ENCODE data around the gene CSTB.

Gene CSTB

DNA sequence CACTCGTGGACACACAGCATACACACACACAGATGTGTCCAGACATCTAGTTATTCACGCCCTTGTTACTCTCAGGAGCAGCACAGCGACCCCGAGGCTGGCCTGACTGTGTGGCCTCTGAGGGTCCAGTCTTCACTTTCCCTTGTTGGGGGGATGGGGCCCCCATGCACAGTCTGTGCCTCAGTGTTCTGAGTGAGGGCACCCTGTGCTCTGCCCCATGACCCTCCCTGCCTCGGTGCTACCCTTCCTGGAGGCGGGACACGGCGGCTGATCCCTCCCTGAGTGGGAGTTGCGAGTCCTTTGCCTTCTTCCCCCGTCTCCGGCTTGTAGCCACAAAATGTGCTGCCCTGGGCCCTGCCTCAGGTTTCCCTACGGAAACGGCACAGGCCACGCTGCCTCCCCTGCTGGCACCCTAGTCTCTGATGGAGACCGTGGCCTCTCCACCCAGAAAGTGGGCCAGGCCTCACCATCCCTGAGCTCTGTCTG is 8.6 kb downstream of the CSTB start:
- no peak for DNase-seq

DNA sequence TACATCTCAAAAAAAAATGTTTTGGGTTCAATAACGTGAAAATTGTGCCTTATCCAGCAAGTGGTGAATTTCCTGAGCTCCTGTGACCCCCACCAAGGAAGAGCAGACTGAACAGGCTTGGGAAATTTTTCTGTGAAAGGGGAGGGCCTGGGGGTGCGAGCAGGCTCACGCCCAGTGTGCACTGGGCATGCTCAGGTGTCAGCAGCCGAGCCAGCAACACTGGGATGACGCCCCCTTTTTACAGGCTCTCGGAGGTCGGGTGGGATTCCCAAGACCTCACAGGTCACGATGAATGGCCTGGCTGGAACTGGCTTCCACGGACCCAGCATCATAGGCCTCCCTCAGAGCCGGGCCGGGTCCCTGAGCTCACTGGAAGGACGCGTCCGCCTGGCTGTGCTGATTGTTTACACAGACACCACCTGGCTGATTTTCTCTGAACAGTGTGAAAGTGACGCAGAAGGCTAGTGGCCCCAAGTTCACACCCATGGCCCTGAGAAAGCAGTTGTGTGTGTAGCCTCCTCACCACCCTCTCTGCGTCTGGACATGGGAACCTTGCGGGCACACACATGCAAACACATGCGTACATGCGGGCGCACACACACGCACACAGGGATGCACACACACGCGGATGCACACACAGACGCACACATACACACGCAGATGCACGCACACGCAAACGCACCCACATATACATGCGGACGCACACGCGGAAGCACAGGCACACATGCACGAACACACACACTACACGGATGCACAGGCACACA is 9.2 kb downstream of the CSTB start:
- no peak for DNase-seq

DNA sequence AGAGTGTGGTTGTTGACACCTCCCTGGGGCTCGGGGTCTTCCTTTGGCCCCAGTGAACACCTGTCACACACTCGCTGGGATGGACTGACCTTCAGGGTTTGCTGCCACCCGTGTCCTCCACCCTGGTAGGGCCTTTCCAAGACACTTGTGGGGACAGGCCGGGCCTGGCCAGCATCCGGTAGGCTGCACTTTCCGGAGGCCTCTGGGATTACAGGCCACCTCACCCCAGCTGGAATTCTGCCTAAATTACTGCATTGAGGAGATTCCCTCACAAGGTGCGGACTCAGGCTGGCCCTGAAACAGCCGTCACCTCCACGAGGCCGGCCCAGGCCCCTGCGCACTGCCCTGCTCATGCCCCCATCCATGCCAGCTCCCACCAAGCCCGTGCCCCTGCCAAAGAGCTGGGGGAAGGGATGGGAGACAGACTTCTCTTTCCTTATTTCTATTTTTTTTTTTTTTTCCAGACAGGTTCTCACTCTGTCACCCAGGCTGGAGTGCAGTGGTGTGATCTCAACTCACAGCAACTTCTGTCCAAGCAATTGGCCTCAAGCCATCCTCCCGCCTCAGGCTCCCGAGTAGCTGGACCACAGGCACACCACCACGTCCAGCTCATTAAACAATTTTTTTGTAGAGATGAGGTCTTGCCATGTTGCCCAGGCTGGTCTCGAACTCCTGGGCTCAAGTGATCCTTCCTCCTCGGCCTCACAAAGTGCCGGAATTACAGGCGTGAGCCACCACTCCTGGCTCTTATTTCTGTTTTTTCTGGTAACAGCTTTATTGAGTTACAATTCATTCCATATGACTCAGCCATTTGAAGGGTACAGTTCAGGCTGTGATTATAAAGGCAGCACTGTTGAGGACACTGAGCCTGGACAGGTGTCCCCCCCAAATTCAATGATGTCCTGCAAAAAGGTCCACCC is 11.3 kb downstream of the CSTB start:
- no peak for DNase-seq

DNA sequence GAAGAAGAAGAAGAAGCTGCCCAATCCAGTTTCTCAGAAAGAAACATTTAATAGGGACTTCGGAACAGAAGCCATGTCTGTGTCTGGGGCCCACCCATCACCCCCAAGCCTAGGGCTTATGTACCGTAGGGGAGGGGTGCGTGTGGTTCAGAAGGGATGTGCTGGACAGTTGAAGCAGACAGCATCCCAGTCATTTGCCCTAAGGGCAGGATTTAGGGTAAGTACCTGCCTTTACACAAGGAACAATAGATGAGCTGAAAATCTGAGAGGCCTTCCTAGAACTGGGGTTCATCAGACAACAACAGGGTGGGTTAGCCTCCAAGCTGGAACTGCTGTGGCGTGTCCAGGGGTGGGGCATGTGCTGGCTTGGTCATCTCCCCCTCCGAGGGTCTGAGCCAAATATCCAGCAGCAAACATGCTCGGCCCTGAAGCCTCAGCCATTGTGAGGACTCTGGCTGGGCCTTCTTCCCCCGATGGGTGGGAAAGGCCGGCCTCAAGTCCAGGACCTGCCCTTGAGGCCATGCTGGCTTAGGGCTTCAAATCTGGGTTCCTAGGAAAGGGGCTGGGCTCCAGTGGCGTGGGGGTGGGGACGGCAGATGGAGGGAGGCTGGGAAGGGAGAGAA is 12.1 kb downstream of the CSTB start:
- no peak for DNase-seq

DNA sequence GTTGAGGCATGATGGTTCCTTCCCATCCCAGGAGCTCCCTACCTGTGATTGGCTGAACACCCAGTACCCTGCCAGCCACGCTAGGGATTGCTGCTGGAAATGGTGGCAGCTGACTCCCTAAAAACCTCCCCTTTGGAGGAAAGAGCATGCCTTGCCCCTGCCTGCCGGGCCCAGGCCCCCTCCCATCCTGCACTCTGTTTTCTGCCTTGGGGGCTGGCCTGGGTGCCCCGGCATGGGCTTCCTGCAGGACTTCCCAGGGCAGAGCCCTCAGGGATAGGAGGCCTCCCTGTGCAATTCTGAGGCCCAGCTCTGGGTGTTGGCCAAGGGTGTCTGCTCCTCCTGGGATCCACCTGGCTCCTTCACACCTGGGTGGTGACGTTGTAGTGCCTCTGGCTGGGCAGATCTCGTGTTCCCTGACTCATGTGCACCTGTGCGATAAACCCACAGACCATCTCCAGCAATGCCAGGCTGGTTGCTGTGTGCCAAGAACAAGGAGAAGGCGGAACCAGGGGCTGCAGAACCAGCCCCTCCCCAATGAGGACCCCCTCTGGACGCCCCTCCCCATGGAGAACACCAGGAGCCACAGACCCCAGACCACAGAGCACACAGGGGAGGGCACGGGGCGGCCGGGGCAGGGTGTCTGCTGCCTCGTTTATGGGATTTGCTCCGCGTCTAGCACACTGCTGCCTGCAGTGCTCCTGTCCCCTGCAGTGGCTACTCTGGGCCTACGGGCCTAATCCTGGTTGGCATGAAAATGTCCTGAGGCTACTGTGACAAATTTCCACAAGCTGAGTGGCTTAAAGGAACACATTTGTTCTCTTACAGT is 13.6 kb downstream of the CSTB start:
- DNase-seq: no peak

DNA sequence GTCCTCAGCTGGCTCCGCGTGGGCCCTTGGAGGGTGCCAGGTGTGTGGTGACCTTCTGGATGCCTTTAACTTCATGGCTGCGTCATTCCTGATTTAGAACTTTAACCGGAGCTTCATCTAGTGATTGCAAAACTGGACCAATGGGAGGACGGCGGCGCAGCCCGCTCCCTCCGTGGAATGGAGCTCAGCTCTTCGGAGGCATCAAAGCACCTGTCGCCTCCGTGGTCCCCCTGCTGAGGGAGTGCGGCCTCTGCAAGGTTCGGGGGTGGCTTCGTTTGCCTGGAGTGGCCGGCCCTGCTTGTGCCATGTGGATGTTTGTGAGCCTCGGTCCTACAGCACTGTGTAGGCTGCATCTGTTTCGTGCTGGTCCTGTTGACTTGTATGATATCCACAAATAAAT is 14.2 kb downstream of the CSTB start:
- DNase-seq: no peak

DNA sequence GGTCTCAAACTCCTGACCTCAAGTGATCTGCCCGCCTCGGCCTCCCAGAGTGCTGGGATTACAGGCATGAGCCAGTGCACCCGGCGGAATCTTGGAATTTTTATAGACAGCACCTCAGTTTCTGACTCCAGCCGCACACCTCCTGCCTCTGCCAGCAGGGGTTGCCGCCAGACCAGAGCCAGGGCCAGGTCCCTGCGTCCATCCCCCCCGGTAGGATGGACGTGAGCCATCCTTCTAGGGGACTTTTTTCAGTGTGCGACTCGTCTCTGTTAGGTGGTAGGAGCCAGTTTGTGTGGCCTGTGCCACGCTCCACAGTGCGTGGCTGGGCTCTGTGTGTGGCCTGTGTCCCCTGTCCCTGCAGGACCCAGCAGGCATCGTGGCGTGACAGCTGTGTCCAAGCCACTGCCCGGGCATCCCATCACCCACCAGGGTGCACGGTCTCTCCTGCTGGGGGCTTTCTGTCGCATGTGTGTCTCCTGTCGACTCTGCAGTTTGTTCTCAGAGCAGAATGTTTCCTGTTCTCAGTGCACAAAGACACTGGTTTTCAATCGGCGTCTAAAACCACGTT is 15.6 kb downstream of the CSTB start:
- no peak for DNase-seq

DNA sequence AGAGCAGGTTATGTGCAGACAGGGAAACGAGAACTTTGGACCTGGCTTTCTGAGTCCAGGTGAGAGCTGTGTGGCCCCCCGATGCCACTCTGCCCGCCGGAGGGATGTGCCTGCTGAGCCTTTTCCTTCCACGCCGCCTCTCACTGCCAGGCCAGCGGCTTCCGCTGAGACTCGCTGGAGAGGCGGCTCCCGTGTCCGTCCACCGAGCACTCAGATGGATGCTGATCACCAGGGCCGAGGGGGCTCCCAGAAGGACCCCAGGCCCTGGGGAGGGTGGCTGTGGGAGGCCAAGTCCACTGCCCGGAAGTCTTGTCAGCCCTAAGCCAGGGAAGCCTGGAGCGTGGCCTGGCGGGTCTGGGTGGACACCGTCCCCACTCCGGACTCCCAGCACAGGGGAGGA is 16.5 kb downstream of the CSTB start:
- DNase-seq: no peak

DNA sequence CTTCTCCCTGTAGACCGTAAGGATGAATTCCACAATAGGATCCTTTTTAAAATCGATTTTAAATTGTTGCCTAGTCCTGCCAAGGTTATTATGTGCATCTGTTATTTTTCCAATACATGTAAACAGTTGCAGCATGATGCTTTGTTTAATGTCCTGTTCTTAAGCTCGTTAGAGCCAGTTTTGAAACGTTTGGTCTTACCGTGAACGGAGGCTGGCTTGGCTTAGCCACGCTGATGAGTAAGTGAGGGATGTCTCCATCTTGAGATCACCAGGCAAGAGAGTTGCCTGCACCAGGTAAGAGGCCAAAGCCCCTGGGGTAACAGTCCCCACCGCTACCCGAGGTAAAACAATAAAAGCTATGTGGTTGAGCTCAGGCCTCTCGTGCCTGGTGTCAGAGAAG is 17.3 kb downstream of the CSTB start:
- no peak for DNase-seq

DNA sequence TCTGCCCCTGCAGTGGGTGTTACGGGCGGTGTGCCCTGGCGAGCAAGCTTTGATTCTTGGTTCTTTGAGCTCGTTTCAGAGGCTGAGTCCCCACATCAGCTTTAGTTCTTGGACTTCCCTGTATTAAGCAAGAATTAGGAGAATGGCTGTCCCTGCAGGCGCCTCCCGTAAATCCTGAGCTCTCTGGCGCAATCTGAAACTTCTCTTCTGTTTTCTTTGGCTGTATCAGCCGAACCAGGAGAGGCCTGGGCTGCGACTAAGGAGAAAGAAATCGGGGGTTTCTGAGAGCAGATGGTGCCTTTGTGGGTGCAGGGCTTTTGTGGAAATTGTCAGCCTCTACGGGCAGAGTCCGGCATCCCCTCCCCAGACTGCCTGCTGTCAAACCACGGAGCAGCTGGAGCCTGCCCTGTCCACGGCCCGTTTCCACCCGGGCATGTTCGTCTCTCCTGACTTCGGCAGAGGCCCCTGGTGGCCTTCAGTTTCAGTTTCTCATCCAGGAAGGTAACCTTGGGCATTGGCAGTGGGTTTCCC is 17.9 kb downstream of the CSTB start:
- DNase-seq: no peak

DNA sequence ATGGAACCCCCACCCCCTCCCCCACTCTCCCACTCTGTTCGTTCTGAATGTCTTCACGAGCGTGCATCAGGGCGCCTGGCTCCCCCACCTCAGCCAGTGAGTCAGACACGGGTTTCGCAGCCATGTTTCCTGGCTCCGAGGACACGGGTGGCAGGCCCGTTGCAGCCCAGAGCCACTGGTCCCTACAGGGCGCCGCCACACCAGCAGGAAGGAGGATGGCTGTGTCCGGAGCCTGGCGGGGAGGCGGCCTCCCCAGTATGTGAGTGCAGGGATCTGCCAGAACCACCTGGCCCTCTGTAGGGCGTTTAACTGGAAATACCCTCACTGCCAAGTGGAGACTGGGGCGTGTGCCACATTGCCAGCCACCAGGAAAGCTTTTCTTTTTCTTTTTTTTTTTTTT is 18.5 kb downstream of the CSTB start:
- DNase-seq: no peak

DNA sequence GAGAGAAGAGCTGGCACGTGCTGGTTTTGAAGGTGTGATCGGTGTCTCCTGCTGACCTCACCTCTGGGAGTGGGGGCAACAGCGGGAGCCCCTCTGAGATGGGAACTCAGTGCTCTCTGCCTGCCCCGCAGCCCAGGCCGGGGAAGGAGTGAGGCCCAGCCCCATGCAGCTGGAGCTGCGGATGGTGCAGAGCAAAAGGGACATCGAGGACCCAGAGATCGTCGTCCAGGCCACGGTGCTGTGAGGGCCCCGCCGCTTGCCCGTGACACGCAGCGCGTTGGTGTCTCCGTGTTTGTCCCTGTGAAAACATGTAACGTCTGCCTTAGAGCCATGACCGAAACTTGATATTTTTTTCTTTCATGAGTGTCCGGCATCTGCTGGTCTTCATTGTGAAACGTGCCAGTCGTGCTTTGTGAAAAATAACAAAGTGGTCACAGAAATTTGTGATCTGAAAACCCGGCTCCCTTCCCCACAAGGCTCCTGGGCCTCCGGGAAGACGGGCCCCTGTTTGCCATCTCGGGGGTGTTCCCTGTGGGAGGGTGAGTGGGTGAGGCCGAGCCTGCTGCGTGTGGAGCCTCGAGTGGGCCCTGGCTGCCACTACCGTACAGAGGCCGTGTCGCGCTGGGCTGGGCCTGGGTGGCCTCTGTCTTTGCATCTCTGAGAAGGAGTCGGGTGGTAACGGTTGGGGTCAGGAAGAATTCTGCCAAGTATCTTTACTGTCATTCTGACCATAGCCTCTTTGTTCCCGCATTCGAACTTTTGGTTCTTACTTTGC is 20.1 kb downstream of the CSTB start:
- no peak for DNase-seq

DNA sequence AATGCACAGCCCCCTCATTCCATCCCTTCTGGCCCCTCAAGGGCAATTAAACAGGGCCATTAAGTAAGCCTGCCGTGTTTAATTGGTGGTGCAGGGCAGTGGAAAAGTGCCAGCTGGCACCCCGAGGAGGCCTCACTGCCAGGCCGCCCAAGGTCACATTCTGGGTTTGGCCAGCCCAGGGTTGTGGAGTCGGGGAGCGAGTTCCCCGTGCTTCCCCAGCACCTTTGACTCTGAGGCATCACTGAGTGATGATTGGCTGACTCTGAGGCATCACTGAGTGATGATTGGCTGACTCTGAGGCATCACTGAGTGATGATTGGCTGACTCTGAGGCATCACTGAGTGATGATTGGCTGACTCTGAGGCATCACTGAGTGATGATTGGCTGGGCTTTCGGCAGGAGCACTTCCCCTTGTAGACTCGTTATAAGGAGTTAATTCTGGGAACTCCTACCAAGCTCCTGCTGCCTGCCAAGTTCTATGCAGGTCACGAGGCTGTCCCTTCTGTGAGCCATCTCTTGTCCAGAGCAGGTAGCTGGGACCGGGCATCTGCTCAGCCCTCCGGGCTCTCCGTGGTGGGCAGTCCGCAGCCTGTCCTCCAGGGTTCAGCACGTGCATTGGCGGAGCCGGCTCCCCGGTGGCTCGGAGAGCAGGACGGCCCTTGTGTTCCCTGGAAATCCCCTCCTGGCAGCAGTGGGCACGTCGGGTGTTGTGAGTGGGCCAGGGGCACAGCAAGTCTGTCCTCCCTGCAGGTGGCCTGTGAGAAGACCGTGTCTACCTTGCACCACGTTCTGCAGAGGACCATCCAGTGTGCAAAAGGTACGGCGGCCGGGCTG is 20.9 kb downstream of the CSTB start:
- DNase-seq: no peak

DNA sequence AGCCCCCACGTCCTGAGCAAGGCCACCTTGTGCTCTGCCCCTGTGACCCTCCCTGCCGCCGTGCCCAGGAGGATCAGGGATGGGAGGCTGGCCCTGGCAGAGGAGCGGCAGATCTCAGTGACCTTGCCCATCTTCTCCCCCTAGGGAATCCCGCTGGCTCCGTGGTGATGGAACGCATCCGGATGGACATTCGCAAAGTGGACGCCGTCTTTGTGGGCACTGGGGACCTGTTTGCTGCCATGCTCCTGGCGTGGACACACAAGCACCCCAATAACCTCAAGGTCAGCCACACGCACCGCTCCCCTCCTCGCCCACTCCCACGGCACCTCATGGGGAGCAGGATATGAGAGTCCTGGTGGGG is 22.7 kb downstream of the CSTB start:
- DNase-seq: no peak

DNA sequence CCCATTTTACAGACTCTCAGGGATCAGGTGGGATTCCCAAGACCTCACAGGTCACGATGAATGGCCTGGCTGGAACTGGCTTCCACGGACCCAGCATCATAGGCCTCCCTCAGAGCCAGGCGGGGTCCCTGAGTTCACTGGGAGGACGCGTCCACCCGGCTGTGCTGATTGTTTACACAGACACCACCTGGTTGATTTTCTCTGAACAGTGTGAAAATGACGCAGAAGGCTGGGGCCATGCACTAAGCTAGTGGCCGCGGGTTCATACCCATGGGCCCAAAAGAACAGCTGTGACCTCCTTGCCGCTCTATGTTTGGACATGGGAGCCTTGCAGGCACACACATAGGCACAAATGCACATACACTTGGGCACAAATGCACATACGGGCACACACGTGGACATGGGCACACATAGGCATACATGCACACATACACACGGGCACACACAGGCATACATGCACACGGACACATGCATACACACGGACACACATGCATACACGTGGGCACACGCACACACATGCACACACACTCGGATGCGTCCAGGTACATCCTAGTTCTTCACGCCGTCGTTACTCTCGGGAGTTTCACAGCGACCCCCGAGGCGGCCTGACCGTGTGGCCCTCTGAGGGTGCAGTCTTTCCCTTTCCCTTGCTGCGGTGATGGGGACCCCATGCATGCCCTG is 23.2 kb downstream of the CSTB start:
- no peak for DNase-seq

DNA sequence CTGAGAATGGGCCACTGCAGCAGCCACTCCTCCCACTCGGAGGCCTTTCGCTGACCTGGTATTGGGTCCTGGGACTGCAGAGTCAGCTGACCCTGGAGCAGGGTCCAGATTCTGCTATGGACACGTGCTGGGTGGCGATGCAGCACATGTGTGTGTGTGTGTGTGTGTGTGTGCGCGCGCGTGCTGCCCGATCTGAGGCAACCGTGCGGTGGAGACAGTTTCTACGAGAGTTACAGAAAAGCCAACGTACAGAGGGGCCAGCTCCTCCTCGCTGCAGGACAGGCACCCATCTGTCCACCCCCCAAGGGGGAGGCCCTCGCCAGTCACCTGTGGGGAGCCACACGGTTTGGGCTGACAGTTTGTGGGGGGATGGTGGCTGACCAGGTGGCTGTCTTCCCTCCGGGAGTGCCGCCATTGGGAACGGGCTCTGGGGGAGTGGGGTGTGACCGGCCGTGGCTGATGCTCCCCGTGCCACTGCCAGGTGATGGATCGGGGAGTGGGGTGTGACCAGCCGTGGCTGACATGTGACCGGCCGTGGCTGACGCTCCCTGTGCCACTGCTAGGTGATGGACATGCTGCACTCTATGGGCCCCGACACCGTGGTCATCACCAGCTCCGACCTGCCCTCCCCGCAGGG is 24.0 kb downstream of the CSTB start:
- DNase-seq: no peak

DNA sequence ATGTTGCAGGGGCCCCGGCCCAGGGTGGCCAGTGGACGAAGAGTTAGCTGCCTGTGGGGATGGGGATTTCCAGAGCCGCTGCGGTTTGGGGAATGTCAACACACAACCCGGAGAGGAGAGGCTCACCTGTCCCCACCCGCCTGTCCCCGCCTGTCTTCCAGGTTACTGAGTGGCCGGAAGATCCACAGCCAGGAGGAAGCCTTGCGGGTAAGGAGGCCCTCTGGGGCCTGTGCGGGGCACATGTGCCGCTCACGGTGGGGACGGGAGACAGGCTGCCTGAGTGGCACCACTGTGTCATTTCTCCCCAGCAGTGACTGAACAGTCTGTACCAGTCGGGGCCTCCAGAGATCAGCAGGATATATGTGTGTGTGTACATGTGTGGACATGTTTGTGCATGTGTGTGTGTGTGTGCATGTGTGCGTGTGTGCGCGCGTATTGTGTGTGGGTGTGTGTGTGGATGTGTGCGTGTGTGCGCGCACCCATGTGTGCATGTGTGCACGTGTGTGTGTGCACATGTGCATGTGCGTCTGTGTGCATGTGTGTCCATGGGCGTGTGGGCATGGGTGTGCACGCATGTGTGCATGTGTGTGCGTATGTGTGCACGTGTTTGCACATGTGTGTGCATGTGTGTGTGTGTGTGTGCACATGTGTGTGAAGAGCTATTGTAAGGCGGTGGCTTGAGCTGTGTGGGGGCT is 25.6 kb downstream of the CSTB start:
- DNase-seq: no peak

DNA sequence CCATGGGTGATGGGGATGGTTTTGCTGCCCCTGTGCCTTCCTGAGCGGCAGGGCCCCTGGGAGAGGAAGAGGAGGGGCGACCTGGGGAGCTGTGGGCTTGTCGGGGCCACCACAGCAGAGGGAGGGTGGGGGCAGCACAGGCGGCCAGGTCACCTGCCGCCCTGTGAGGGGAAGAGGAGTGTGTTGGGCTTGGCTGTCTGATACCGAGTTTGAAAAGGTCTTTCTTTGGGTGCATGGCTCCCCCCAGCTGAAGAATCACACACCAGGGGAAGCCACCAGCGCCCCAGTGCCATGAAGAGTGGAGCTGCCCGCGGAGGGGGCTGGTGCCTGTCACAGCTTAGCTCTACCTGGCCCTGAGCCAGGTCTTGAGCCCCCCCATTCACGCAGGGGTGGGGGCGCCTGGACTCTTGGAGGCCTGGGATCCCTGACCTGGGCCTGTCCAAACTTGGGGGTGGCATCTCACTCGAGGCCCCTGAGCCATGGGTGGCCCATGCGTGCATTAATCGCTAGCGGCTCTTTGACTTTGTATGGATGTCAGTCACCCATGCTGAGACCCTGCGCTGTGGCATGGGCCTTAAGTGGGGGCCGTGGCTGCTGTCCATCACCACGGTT is 26.4 kb downstream of the CSTB start:
- DNase-seq: no peak
